Measurements from ENCODE around the gene ADAMTS14. TPM values are rescaled to one million over a fixed set of nuclear protein-coding genes. Genes with fewer than 3 reads are reported as not detected.

Gene ADAMTS14
- polyA plus RNA-seq, 3 donors = 0.05 TPM; not detected in 2

GRCh38 chr10:70735161-70735560 is 62.9 kb downstream of the ADAMTS14 start:
- H3K27ac ChIP-seq (ENCODE audit: low read depth in 1 of 2, low read length in 2 of 2) = no peak overlapping the region
- Mint-ChIP-seq H3K9me3 (no peaks in the 10 kb centered on the region), H3K27ac (no peak overlapping the region), H3K36me3 (no peaks in the 10 kb centered on the region), H3K4me1 (no peaks in the 10 kb centered on the region), H3K4me3 (no peak overlapping the region), H3K27me3 (ENCODE audit: low read depth in 3 of 3) (peaks cover 1 to 3% (median 2%) of the 10 kb centered on the region in 3 donors)
- no peak for DNase-seq
- H3K79me2 ChIP-seq (ENCODE audit: insufficient read depth, low read length) = no peaks in the 10 kb centered on the region
- H3K36me3 ChIP-seq (replicated peaks in 1 of 2; ENCODE audit: control insufficient read depth in 1 of 2, insufficient read depth in 2 of 2, low read length in 2 of 2) = no peaks in the 10 kb centered on the region
- H3K9ac ChIP-seq (ENCODE audit: insufficient read depth, low read length, poor library complexity, severe bottlenecking) = no peak overlapping the region
- no peak overlapping the region for H3K4me3 ChIP-seq (replicated peaks in 1 of 3; ENCODE audit: low read depth in 2 of 3, low read length in 3 of 3)
- no peaks in the 10 kb centered on the region for H4K20me1 ChIP-seq (ENCODE audit: insufficient read depth, low read length)
- H3K27me3 ChIP-seq (ENCODE audit: control insufficient read depth in 2 of 2, insufficient read depth in 2 of 2, low read length in 2 of 2) = no peaks in the 10 kb centered on the region
- WGBS (ENCODE audit: insufficient coverage) = 90% methylated on average over 3 of the region's 3 CpGs
- intact Hi-C loops (cut with micrococcal nuclease) = no loop called here
- TF ChIP-seq CTCF (IDR thresholded peaks at IDR 0.05) = no peak
- H3K4me2 ChIP-seq (replicated peaks; ENCODE audit: extremely low read depth, low read length, poor library complexity, severe bottlenecking) = no peak overlapping the region
- no peak overlapping the region for H2AFZ ChIP-seq (ENCODE audit: insufficient read depth, low read depth, low read length, poor library complexity, severe bottlenecking)
- no peaks in the 10 kb centered on the region for H3K4me1 ChIP-seq (ENCODE audit: control insufficient read depth in 1 of 2, insufficient read depth in 2 of 2, low read length in 2 of 2)
- no peaks in the 10 kb centered on the region for H3K9me3 ChIP-seq (replicated peaks in 1 of 2; ENCODE audit: control insufficient read depth in 1 of 2, insufficient read depth in 1 of 2, low read length in 2 of 2)

GRCh38 chr10:70736525-70736924 is 64.2 kb downstream of the ADAMTS14 start:
- Histone ChIP-seq H3K4me1 (ENCODE audit: control insufficient read depth in 1 of 2, insufficient read depth in 2 of 2, low read length in 2 of 2) (no peaks in the 10 kb centered on the region), H3K9ac (ENCODE audit: insufficient read depth, low read length, poor library complexity, severe bottlenecking) (no peak overlapping the region), H4K20me1 (ENCODE audit: insufficient read depth, low read length) (no peaks in the 10 kb centered on the region), H3K4me3 (replicated peaks in 1 of 3; ENCODE audit: low read depth in 2 of 3, low read length in 3 of 3) (no peak overlapping the region), H3K4me2 (replicated peaks; ENCODE audit: extremely low read depth, low read length, poor library complexity, severe bottlenecking) (no peak overlapping the region), H3K36me3 (replicated peaks in 1 of 2; ENCODE audit: control insufficient read depth in 1 of 2, insufficient read depth in 2 of 2, low read length in 2 of 2) (no peaks in the 10 kb centered on the region), H2AFZ (ENCODE audit: insufficient read depth, low read depth, low read length, poor library complexity, severe bottlenecking) (no peak overlapping the region), H3K79me2 (ENCODE audit: insufficient read depth, low read length) (no peaks in the 10 kb centered on the region), H3K27ac (ENCODE audit: low read depth in 1 of 2, low read length in 2 of 2) (no peak overlapping the region), H3K27me3 (ENCODE audit: control insufficient read depth in 2 of 2, insufficient read depth in 2 of 2, low read length in 2 of 2) (no peaks in the 10 kb centered on the region), H3K9me3 (replicated peaks in 1 of 2; ENCODE audit: control insufficient read depth in 1 of 2, insufficient read depth in 1 of 2, low read length in 2 of 2) (no peaks in the 10 kb centered on the region)
- Mint-ChIP-seq H3K4me3 (no peak overlapping the region), H3K27me3 (ENCODE audit: low read depth in 3 of 3) (peaks cover 1 to 3% (median 2%) of the 10 kb centered on the region in 3 donors), H3K36me3 (no peaks in the 10 kb centered on the region), H3K27ac (no peak overlapping the region), H3K4me1 (no peaks in the 10 kb centered on the region), H3K9me3 (no peaks in the 10 kb centered on the region)
- DNase-seq = no peak
- 100% methylated on average over 2 of the region's 3 CpGs for WGBS (ENCODE audit: insufficient coverage)
- TF ChIP-seq CTCF (IDR thresholded peaks at IDR 0.05) = no peak
- intact Hi-C loops (cut with micrococcal nuclease) = no loop called here
